K562 (cell line): ENCODE results near the gene CELA3B. TPM values are rescaled to one million over a fixed set of nuclear protein-coding genes. Genes with fewer than 3 reads are reported as not detected.

ENCODE experiments used
- ATAC-seq: fragments of 200-7000 bp; cut with Tn5 transposase; 3 replicates; pipeline ENCODE4 v1.9.1; 2020; ENCODE audit warnings: moderate library complexity
- BruUV-seq: library from RNA; stranded (reverse); fragments of 400-500 nt; replicated peaks from 2 replicates; lab custom pipeline; 2021; lab: Mats Ljungman, UMichigan
- CTCF ChIA-PET: fragments of 300-600 bp; formaldehyde crosslinking; extraction: SDS; loops from one replicate; lab custom pipeline; 2021; ENCODE audit warnings: low intra/inter-chr PET ratio; lab: Yijun Ruan, JAX
- POLR2A ChIA-PET: fragments of 300-600, 350-650 bp; sonication (Branson Sonifier 250); formaldehyde crosslinking; extraction: SDS; loops from one replicate; lab custom pipeline; 2021; ENCODE audit warnings: antibody characterized with exemption, inconsistent platforms; lab: Yijun Ruan, JAX
- DNase-seq, 4 experiments: peaks; one replicate each; pipeline versions ENCODE4 v3.0.0 to v3.0.0-alpha.2; 2011 to 2018; ENCODE audit warnings: low spot score in 3 of 4, mixed read lengths in 3 of 4; ENCODE audit errors: extremely low read depth in 1 of 4
- FAIRE-seq: peaks from 2 replicates; lab custom pipeline; 2011; peaks lifted over from hg19 to GRCh38; lab: Jason Lieb, UNC
- H2AFZ ChIP-seq: 2 replicates; pipeline ENCODE4 v1.6.0; 2011; ENCODE audit warnings: low read depth, low read length, control low read depth, inconsistent platforms
- H3K27ac ChIP-seq: fragments of 200-600 bp; 3 replicates; pipeline ENCODE4 v1.8.0; 2011; ENCODE audit warnings: low read depth, mild to moderate bottlenecking, control low read depth, inconsistent platforms, low read length, moderate library complexity, mixed read lengths; ENCODE audit errors: extremely low read depth
- H3K27me3 ChIP-seq, 2 experiments: fragments of 300-600 bp in 1 of 2; 2 replicates in 1 of 2; 3 replicates in 1 of 2; pipeline versions ENCODE4 v1.6.0 to v1.8.0; 2011; ENCODE audit warnings: inconsistent platforms in 2 of 2, low read length in 2 of 2, mild to moderate bottlenecking in 1 of 2, mixed read lengths in 1 of 2, moderate library complexity in 1 of 2; ENCODE audit not compliant: control insufficient read depth in 2 of 2, insufficient read depth in 2 of 2
- H3K36me3 ChIP-seq: fragments of 300-600 bp; 3 replicates; pipeline ENCODE4 v1.8.0; 2011; ENCODE audit warnings: mild to moderate bottlenecking, low read length, inconsistent platforms; ENCODE audit not compliant: control insufficient read depth, insufficient read depth
- H3K4me1 ChIP-seq, 2 experiments: fragments of 200-600 bp in 1 of 2; replicated peaks in 1 of 2; 2 replicates in 1 of 2; 3 replicates in 1 of 2; pipeline versions ENCODE4 v1.5.1 to v1.8.0; 2011; ENCODE audit warnings: inconsistent platforms in 2 of 2, low read length in 2 of 2, mild to moderate bottlenecking in 1 of 2, mixed read lengths in 1 of 2, moderate library complexity in 1 of 2; ENCODE audit not compliant: control insufficient read depth in 2 of 2, insufficient read depth in 2 of 2
- H3K4me2 ChIP-seq: 2 replicates; pipeline ENCODE4 v1.6.1; 2011; ENCODE audit warnings: low read length, control low read depth, inconsistent platforms, mixed read lengths; ENCODE audit not compliant: insufficient read depth
- H3K4me3 ChIP-seq: fragments of 200-600 bp; sonication (generic), shearing (Covaris generic); 2 replicates; pipeline ENCODE4 v1.5.1; 2016; ENCODE audit warnings: control low read depth, inconsistent platforms
- H3K79me2 ChIP-seq: fragments of 200-600 bp; 3 replicates; pipeline ENCODE4 v1.8.0; 2011; ENCODE audit warnings: low read length, inconsistent platforms; ENCODE audit not compliant: control insufficient read depth, insufficient read depth
- H3K9ac ChIP-seq, 2 experiments: 2 replicates each; pipeline versions ENCODE4 v1.6.0 to v1.6.1; 2011; ENCODE audit warnings: low read depth in 2 of 2, low read length in 2 of 2, control low read depth in 1 of 2, inconsistent platforms in 1 of 2, mild to moderate bottlenecking in 1 of 2, mixed read lengths in 1 of 2; ENCODE audit not compliant: insufficient read depth in 1 of 2
- H3K9me1 ChIP-seq: one replicate; pipeline ENCODE4 v1.6.0; 2011; ENCODE audit warnings: inconsistent platforms, mild to moderate bottlenecking, low read length, moderate library complexity; ENCODE audit not compliant: control insufficient read depth, insufficient read depth
- H3K9me3 ChIP-seq: replicated peaks from 2 replicates; pipeline ENCODE4 v1.5.1; 2011; ENCODE audit warnings: low read depth, low read length, inconsistent platforms; ENCODE audit not compliant: control insufficient read depth, insufficient read depth
- H4K20me1 ChIP-seq: replicated peaks from 2 replicates; pipeline ENCODE4 v1.6.1; 2011; ENCODE audit warnings: low read length, inconsistent platforms, mixed read lengths; ENCODE audit not compliant: control insufficient read depth, insufficient read depth
- DNMT1 ChIP-seq: fragments of 450-650 bp; IDR thresholded peaks from 2 replicates; pipeline ENCODE4 v1.6.1; 2016; ENCODE audit warnings: antibody characterized with exemption, mild to moderate bottlenecking
- ELF2 ChIP-seq: fragments of 250-450 bp; sonication (Bioruptor Pico); IDR thresholded peaks from 2 replicates; pipeline ENCODE4 v1.5.0; 2021; ENCODE audit warnings: mild to moderate bottlenecking
- FOS ChIP-seq: IDR thresholded peaks from 3 replicates; pipeline ENCODE4 v1.6.1; 2011; ENCODE audit not compliant: insufficient read length; ENCODE audit errors: extremely low read depth
- GABPB2 ChIP-seq: fragments of 250-450 bp; sonication (Bioruptor Pico); conservative IDR thresholded peaks from 2 replicates; pipeline ENCODE4 v1.5.1; 2021; ENCODE audit warnings: mild to moderate bottlenecking
- GATAD2B ChIP-seq: fragments of 450-650 bp; IDR thresholded peaks from 2 replicates; pipeline ENCODE4 v1.6.1; 2017; ENCODE audit warnings: mild to moderate bottlenecking, borderline replicate concordance
- HNRNPH1 ChIP-seq: fragments of 200-400 bp; formaldehyde crosslinking; optimal IDR thresholded peaks from 2 replicates; pipeline ENCODE3; 2017; ENCODE audit warnings: low read depth, mild to moderate bottlenecking, low read length, moderate library complexity
- JUN ChIP-seq, 2 experiments: sonication (generic) in 1 of 2; formaldehyde crosslinking in 1 of 2; IDR thresholded peaks; 2 replicates each; pipeline versions ENCODE4 v1.6.1 to v1.8.0; 2012 to 2022; ENCODE audit warnings: borderline replicate concordance in 2 of 2, mild to moderate bottlenecking in 2 of 2, improper control_type of control experiment in 1 of 2, low read depth in 1 of 2, low read length in 1 of 2, missing genetic modification reagents in 1 of 2
- JUND ChIP-seq, 2 experiments: IDR thresholded peaks; 2 replicates in 1 of 2; 3 replicates in 1 of 2; pipeline ENCODE4 v1.6.1; 2011; ENCODE audit warnings: borderline replicate concordance in 2 of 2, low read depth in 2 of 2, low read length in 2 of 2, improper control_type of control experiment in 1 of 2, missing biosample characterization in 1 of 2, missing genetic modification characterization in 1 of 2, missing genetic modification reagents in 1 of 2
- MECOM ChIP-seq: fragments of 250-450 bp; sonication (Bioruptor Pico); IDR thresholded peaks from 2 replicates; pipeline ENCODE4 v1.8.0; 2022; ENCODE audit warnings: inconsistent platforms
- MTA2 ChIP-seq: fragments of 450-650 bp; IDR thresholded peaks from 2 replicates; pipeline ENCODE4 v1.6.1; 2016; ENCODE audit warnings: low read depth
- MTF1 ChIP-seq: fragments of 250-450 bp; sonication (Bioruptor Pico); IDR thresholded peaks from 2 replicates; pipeline ENCODE4 v1.9.0; 2021; ENCODE audit warnings: moderate library complexity, mild to moderate bottlenecking, inconsistent platforms, borderline replicate concordance
- MYBL2 ChIP-seq, 2 experiments: fragments of 450-650 bp in 1 of 2; sonication (generic) in 1 of 2; formaldehyde crosslinking in 1 of 2; IDR thresholded peaks; 2 replicates each; pipeline versions ENCODE4 v1.6.1 to v1.8.1; 2017 to 2022; ENCODE audit warnings: borderline replicate concordance in 1 of 2, inconsistent platforms in 1 of 2, low read depth in 1 of 2, mild to moderate bottlenecking in 1 of 2, missing genetic modification reagents in 1 of 2, moderate library complexity in 1 of 2
- NFRKB ChIP-seq: fragments of 450-650 bp; IDR thresholded peaks from 2 replicates; pipeline ENCODE4 v1.6.1; 2016; ENCODE audit warnings: low read depth
- RBM22 ChIP-seq: fragments of 200-400 bp; formaldehyde crosslinking; IDR thresholded peaks from 2 replicates; pipeline ENCODE4 v1.6.1; 2018; ENCODE audit warnings: low read length, low read depth; ENCODE audit not compliant: poor library complexity, severe bottlenecking
- TCF3 ChIP-seq: sonication (generic); formaldehyde crosslinking; IDR thresholded peaks from 2 replicates; pipeline ENCODE4 v1.4.0; 2020; ENCODE audit warnings: mild to moderate bottlenecking, missing genetic modification reagents
- ZNF165 ChIP-seq: fragments of 250-450 bp; sonication (Bioruptor Pico); IDR thresholded peaks from 2 replicates; pipeline ENCODE4 v1.4.0; 2020; ENCODE audit warnings: borderline replicate concordance
- ZNF707 ChIP-seq: fragments of 250-450 bp; sonication (Bioruptor Pico); conservative IDR thresholded peaks from 2 replicates; pipeline ENCODE4 v1.8.0; 2022; ENCODE audit warnings: inconsistent platforms, mild to moderate bottlenecking, moderate library complexity
- WGBS: fragments of 100-300 bp; shearing (Covaris generic); methylation state at CpG from one replicate; pipeline ENCODE4 v1.1.6; 2016; ENCODE audit warnings: low coverage, mixed read lengths; ENCODE audit not compliant: insufficient coverage; ENCODE audit errors: missing lambda C conversion rate; 5-methylcytosine and 5-hydroxymethylcytosine counted together
- in situ Hi-C: fragments of 300-500 bp; cut with MboI; formaldehyde crosslinking; loops from 4 replicates; pipeline ENCODE4 v1.15.0; 2018; ENCODE audit warnings: inconsistent platforms, mixed read lengths
- intact Hi-C: fragments of 100-400 bp; cut with micrococcal nuclease; formaldehyde crosslinking; loops from 2 replicates; pipeline ENCODE4 v1.14.2; 2022
- polyA plus RNA-seq, 8 experiments: library from polyadenylated mRNA; depleted of rRNA in 4 of 8; stranded (reverse) in 5 of 8; unstranded in 3 of 8; fragments of >200 nt; fragmentation: Nextera tagmentation in 2 of 8; fragmentation: Illumina TruSeq in 1 of 8; extraction: Ambion mirVana in 2 of 8; extraction: Trizol in 1 of 8; gene quantifications; 2 replicates each; pipeline versions ENCODE4 v1.2.1 to v1.2.3, GENCODE V29; 2011 to 2014; ENCODE audit warnings: inconsistent platforms in 1 of 8, missing spikeins in 1 of 8
- total RNA-seq, 7 experiments: library from RNA; depleted of rRNA in 6 of 7; stranded (reverse); fragments of >200 nt in 6 of 7; fragmentation: Illumina TruSeq in 2 of 7; extraction: Trizol in 2 of 7; gene quantifications; 2 replicates each; pipeline versions ENCODE4 v1.2.1 to v1.2.3, GENCODE V29; 2011 to 2021; ENCODE audit warnings: low replicate concordance in 1 of 7
- TF ChIP-seq, protein P1 (sequence below): fragments of 450-650 bp; formaldehyde crosslinking; IDR thresholded peaks from 2 replicates; pipeline ENCODE4 v1.4.0; 2020; ENCODE audit warnings: mild to moderate bottlenecking, mixed read lengths

The CELA3B gene
- total and polyA plus RNA-seq, 9 of the 15 experiments (the other 6 are each of a cell fraction or from before 2014, with no cell fraction given), result 3.1 TPM; not detected in 8

DNA sequence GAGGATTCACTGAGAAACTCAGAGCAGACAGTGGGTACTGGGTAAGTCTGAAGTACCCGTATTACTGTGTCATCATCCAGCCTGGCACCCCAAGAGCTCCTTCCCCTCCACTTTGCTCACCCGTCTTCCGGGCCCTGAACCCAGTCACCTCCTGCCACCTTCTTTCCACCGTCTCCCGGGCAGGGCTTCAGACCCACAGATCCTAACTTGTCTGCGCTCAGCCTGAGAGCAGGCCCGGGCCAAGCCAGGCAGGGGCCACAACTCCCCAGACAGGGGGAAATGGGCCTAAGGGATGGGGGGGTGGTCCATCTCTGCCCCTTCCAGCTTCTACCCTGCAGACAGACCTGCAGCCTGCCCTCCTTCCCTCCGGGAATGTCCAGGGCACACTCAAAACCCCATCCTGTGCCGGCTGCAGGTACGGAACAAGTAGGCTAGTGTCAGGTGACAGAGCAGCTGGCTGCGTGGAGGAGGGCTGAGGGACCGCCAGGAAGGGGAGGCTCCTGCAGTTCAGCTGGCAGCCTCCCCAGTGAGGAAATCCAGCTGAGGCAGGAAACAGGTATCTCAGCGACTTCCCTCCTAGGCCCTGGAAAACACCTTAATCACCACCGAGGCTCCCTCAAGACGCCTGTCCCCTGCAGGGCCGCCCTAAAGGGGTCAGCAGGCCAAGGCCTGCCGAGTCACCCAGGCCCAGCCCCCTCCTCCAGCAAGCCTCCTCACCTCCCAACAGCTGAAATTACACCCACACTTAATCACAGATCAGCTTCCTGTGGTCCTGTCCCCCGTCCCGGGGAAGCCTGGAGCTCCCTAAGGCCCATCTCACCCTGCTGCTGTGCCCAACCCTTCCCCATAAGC is 43.2 kb upstream of the CELA3B start:
- in situ Hi-C loops (no loop called here), intact Hi-C loops (no loop called here)
- DNase-seq, result peak in 1 of 4 experiments; percentile 77
- Histone ChIP-seq H3K9me3 (no peaks in the 10 kb centered on the region), H3K9me1 (no peaks in the 10 kb centered on the region), H3K36me3 (peaks cover 47% of the 10 kb centered on the region), H3K4me1 (peaks cover 64 to 74% of the 10 kb centered on the region in 2 experiments), H2AFZ (no peak overlapping the region), H3K27ac (peak overlapping the region; percentile 45), H3K27me3 (no peaks in the 10 kb centered on the region), H3K4me2 (peak overlapping the region; percentile 65), H3K9ac (peak overlapping the region; percentile 32 to 77; a peak in 3 of 4 replicates), H3K4me3 (peak overlapping the region; percentile 1; the same call in 1 of the 2 replicates), H4K20me1 (peaks cover 8% of the 10 kb centered on the region; the same call in 1 of the 2 replicates), H3K79me2 (peaks cover 80% of the 10 kb centered on the region)
- WGBS, result 39% methylated on average over 19 of the region's 19 CpGs
- ATAC-seq, result peak; percentile 25
- ChIA-PET CTCF (no interaction called here), POLR2A (interaction anchor here (0.6 to 3.5 kb wide), 8 partner anchors 10 to 600 kb away, joined by 3 to 27 read pairs (median 4); no protein-coding TSS in a partner anchor)
- FAIRE-seq, result peak; percentile 58
- BruUV-seq, result no TSS peak
- TF ChIP-seq MTF1 (no peak), GABPB2 (CRISPR knock-in tag) (no peak), RBM22 (no peak), NFRKB (no peak), JUN (IDR thresholded peaks at IDR 0.05; ENCODE audit: borderline replicate concordance, low read depth, low read length) (no peak), JUN (CRISPR knock-in tag; IDR thresholded peaks at IDR 0.05; ENCODE audit: borderline replicate concordance) (0 out of 2 replicates have a peak, but pooled peaks have one; percentile 25), TCF3 (no peak), MTA2 (no peak), DNMT1 (no peak), ELF2 (CRISPR knock-in tag) (no peak), GATAD2B (no peak), JUND (IDR thresholded peaks at IDR 0.05; ENCODE audit: borderline replicate concordance, low read depth, low read length) (peak; percentile 6; the same call in 1 of the 2 replicates), JUND (tag; IDR thresholded peaks at IDR 0.05; ENCODE audit: borderline replicate concordance, low read depth, low read length) (no peak), HNRNPH1 (no peak), MYBL2 (IDR thresholded peaks at IDR 0.05; ENCODE audit: low read depth) (no peak), MYBL2 (CRISPR knock-in tag; IDR thresholded peaks at IDR 0.05; ENCODE audit: borderline replicate concordance) (0 out of 2 replicates have a peak, but pooled peaks have one; percentile 19), ZNF707 (no peak), ZNF165 (no peak), FOS (no peak), MECOM (CRISPR knock-in tag) (no peak)
- TF ChIP-seq, protein P1, sequence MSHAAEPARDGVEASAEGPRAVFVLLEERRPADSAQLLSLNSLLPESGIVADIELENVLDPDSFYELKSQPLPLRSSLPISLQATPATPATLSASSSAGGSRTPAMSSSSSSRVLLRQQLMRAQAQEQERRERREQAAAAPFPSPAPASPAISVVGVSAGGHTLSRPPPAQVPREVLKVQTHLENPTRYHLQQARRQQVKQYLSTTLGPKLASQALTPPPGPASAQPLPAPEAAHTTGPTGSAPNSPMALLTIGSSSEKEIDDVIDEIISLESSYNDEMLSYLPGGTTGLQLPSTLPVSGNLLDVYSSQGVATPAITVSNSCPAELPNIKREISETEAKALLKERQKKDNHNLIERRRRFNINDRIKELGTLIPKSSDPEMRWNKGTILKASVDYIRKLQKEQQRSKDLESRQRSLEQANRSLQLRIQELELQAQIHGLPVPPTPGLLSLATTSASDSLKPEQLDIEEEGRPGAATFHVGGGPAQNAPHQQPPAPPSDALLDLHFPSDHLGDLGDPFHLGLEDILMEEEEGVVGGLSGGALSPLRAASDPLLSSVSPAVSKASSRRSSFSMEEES (CRISPR knock-in tag), result no peak
